Transverse colon (tissue), 4 donors: ENCODE results near the gene KCNIP3.

Experiments used
- CTCF ChIP-seq, 5 experiments: fragments of 200-600 bp in 3 of 5; fragments of 450-650 bp in 2 of 5; sonication (generic) in 3 of 5; IDR thresholded peaks; 1 replicate in 2 of 5; 2 replicates in 3 of 5; pipeline ENCODE4 v1.5.1; 2016 to 2017; ENCODE audit warnings: antibody characterized with exemption in 5 of 5, inconsistent platforms in 3 of 5, mild to moderate bottlenecking in 2 of 5, moderate library complexity in 1 of 5
- EP300 ChIP-seq: sonication (generic); formaldehyde crosslinking; IDR thresholded peaks from one replicate; pipeline ENCODE4 v1.6.1; 2017; ENCODE audit warnings: antibody characterized with exemption, low read depth
- POLR2A ChIP-seq: fragments of 450-650 bp; IDR thresholded peaks from one replicate; pipeline ENCODE4 v1.6.1; 2016; ENCODE audit warnings: antibody characterized with exemption, mild to moderate bottlenecking, moderate library complexity
- POLR2AphosphoS5 ChIP-seq, 3 donors: sonication (generic); formaldehyde crosslinking; IDR thresholded peaks; one replicate each; pipeline ENCODE4 v1.6.1; 2016; ENCODE audit warnings: antibody characterized with exemption in 3 of 3

GRCh38 chr2:95283562-95283961 lies 13.6 kb upstream of the KCNIP3 start:
- no peak for TF ChIP-seq CTCF (IDR thresholded peaks at IDR 0.05)
- TF ChIP-seq POLR2AphosphoS5 (IDR thresholded peaks at IDR 0.05) = no peak
- no peak for TF ChIP-seq EP300
- no peak for TF ChIP-seq POLR2A
